ENCODE results near the gene ATP7B.
"Not testable (repeated sequence)": the region's sequence is repeated elsewhere in the genome, so short reads cannot be mapped to it uniquely, and the experiment has no call there.

The ATP7B gene

GRCh38 chr13:52010890-52011631 lies at the start of gene ATP7B:
TSS of gene ATP7B (minus strand) at chr13:52011450. CDS start at chr13:52011337, 113 bp downstream.
- DNase-seq, result peak in 2 of 4 experiments; percentile 3 to 28

DNA sequence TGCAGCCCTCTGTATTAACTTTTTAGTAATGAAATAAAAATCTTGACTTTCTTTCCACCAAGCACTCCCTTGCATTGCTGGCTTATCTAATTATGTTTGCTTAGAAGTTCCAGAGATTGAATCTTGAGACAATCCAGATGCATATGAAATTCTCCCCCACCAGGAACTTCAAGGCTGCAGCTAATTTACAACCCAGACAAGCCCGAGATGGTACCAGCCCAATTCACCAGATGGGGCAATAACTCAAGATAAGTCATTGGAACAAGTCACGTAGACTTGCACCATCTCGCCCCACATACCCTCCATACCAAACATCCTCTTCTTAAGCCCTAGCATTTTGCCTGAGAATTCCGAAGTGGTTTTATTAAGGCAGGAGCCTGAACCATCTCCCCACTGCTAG lies 42.2 kb upstream of the ATP7B start:
- no peak for DNase-seq

- DNase-seq, result no peak
Measured at GRCh38 chr13:52051400-52051799, 40.1 kb upstream of the ATP7B start.

- DNase-seq, result no peak
Measured at GRCh38 chr13:52048516-52048915, 37.3 kb upstream of the ATP7B start.

GRCh38 chr13:52047463-52047862 lies 36.2 kb upstream of the ATP7B start:
- DNase-seq, result no peak

DNA sequence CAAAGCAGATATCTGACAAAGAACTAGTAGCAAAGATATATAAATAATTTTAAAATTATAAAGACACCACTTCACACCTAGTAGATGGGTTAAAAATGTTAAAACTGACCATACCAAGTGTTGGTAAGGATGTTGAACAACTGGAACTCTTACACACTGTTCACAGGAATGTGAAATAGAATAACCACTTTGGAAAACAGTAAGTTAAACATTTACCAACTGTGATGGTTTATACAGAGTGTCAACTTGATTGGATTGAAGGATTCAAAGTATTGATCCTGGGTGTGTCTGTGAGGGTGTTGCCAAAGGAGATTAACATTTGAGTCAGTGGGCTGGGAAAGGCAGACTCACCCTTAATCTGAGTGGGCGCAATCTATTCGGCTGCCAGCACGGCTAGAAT lies 32.4 kb upstream of the ATP7B start:
- no peak for DNase-seq

DNA sequence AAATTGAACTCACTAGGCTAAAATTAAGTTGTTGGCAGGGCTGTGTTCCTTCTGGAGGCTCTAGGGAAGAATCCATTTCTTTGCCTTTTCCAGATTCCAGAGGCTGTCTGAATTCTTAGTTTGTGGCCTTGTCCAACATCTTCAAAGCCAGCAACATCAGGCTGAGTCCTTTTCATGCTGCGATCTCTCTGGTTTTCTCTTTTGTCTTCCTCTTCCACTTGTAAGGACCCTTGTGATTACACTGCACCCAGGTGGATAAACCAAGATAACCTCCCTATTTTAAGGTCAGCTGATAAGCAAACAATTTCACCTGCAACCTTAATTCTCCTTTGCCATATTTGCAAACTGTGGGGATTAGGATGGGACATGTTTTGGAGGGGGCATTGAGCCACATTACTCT lies 24.8 kb upstream of the ATP7B start:
- no peak for DNase-seq

GRCh38 chr13:52034616-52035226 lies 23.5 kb upstream of the ATP7B start:
- DNase-seq, result no peak

GRCh38 chr13:52033039-52033438 lies 21.8 kb upstream of the ATP7B start:
- no peak for DNase-seq

DNA sequence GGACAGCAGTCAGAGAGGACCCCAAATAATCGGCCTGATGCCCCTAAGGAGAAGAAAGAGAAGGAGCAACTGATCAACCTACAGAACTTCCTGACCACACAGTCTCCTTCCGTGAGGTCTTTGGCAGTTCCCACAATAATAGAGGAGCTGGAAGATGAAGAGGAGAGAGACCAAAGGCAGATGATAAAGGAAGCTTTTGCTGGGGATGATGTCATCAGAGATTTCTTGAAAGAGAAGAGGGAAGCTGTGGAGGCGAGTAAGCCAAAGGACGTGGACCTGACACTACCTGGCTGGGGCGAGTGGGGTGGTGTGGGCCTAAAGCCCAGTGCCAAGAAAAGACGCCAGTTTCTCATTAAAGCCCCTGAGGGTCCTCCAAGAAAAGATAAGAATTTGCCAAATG lies 19.2 kb upstream of the ATP7B start:
- DNase-seq, result not testable (repeated sequence)

- no peak for DNase-seq
Measured at GRCh38 chr13:52029569-52029968, 18.3 kb upstream of the ATP7B start.

DNA sequence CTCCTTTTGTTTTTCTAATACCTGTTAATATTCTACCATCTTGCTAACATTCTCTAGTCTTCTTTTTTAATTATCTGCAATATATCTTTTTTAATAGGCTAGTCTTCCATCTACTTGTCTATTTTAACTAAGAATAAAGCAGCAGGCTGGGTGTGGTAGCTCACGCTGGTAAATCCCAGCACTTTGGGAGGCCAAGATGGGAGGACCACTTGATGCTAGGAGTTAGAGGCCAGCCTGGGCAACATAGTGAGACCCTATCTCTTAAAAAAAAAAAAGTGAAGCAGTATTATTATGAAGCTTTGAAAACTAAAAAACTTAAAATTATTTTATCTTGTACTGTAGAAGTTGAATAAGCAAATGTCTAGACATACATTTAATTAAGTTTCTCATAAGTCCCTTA lies 16.6 kb upstream of the ATP7B start:
- DNase-seq, result no peak

DNA sequence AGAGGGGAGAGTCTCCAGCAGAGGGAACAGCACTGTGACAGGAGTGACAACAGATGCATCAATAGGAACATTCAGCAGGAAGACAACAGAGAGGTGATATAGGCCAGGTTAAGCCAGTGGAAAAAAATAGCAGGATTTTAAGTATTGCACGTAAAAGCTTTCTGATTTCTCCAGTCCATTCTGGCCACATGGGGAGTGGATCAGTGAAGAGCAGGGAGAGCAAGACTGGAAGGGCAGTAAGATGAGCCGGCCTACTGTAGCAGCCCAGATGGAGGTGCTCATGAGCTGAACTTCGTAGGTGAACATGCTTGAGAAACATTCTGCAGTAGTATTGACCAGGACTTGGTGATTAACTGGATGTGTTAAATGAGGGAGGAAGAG lies 15.0 kb upstream of the ATP7B start:
- DNase-seq, result no peak

- no peak for DNase-seq
Measured at GRCh38 chr13:52025475-52026245, 14.4 kb upstream of the ATP7B start.

GRCh38 chr13:52024481-52024880 lies 13.2 kb upstream of the ATP7B start, which contains the start of gene UTP14C:
TSS of gene UTP14C (plus strand) at chr13:52024691. CDS start at chr13:52028805, 4,114 bp downstream.
- DNase-seq, result no peak

DNA sequence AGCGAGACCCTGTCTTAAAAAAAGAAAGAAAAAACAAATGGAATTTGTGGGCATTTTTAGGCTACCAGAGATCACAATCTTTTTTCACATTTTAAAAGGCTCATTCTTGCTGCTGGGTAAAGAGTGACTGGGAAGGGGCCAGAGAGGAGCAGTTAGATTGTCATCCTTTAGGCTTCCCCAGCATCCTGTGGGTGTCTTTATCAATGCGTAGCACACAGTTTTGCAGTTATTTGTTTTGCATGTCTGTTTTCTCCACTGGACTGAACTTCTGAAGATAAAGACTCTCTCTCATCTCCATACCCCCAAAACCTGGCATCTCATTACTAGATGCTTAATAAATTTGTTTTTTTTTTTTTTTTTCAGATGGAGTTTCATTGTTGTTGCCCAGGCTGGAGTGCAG lies 11.1 kb upstream of the ATP7B start:
- no peak for DNase-seq

- DNase-seq, result no peak
Measured at GRCh38 chr13:52020191-52020590, 8.9 kb upstream of the ATP7B start.

DNA sequence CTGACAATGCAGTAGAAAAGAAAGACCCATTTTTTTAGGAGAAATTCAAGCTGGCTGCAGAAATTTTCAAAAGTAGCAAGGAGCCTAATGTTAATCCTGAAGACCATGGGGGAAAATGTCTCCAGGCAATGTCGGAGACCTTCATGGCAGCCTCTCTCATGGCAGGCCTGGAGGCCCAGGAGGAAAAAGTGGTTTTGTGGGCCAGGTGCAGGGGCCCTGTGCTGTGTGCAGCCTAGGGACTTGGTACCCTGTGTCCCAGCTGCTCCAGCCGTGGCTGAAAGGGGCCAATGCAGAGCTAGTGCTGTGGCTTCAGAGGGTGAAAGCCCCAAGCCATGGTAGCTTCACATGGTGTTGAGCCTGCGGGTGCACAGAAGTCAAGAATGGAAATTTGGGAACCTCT lies 5.0 kb upstream of the ATP7B start:
- no peak for DNase-seq

GRCh38 chr13:52012512-52012836 lies 1.2 kb upstream of the ATP7B start:
- DNase-seq, result no peak

DNA sequence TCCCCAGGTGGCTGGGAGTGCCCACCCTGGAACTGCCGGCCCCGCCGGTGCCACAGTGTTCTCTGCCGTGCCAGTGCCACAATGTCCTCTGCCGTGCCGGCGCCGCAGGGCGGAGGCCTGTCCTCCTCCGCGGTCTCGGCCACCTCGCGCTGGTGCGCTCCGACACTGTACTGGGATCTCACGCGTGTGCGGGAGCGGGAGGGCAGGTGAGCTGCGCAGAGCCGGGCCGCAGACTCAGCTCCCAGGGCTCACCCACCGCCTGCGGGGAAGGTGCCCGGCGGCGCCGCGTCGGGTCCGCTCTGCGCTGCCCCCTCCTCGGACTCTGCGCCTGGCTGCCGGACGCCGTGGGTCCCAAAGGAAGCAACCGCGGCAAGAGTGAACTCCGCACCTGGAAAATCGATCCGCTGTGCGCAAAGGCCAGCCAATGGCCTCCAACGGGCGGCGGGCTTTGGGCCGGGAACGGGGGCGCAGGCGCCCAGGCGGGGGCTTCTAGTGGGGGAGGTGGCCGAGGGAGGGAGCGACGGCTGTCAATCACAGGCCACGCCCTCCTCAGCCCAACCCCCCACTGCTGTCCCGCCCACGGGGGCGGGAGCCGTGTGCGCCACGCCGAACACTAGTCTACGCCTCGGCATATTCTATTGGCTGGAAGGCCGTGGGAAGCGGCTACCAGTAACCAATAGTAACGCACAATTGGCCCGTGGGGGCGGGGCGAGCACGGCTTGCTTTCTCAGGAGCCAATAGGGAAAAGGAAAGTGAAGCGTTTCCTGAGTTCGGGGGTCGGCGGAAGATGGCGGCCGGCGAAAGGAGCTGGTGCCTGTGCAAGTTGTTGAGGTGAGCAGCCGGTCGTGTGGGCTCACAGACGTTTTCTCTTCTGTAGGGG lies 622 bp upstream of the ATP7B start, which contains the start of gene ALG11:
TSS of gene ALG11 (plus strand) at position 767 of the 880 bp plus-strand sequence. CDS start at position 788, 21 bp downstream.
- peak; percentile 99 to 100 (median 100) for DNase-seq

- no peak for DNase-seq
Measured at GRCh38 chr13:52009946-52010345, 1.3 kb downstream of the ATP7B start.

DNA sequence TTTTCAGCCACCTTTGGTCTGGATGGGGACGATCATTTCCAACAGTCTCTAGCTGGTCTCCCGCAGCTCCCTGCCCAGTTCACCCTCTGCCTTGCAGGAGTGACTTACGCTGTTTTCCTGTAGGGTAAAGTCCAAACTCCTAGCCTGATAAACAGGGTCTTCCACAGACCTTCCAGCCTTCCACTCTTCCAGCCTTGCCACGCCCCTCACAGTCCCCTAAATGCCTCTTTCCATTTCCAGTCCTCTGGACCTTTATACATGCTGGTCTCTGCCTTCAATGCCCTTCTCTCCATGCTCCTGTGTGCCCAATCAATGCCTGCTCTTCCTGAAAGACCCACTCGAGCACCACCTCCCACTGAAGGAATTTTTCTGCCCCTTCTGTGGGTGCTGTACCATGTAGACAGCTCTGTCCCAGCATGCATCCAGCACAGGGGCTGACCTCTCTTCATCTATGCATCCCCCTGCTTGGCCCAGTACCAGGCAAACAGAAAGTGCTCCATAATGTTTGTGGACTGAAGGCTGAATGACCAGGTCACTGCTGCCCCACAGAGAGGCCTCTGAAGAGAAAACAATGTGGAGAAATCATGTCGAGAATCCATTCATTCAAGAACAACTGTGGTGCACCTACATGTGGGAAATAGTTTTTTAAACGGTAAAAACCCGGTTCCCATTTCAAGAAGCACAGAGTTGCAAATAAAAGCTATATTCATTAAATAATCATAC lies 4.6 kb downstream of the ATP7B start:
- DNase-seq, result no peak
